Esophagus squamous epithelium (tissue), 4 donors: ENCODE measurements around the gene SUCLG2.

Source experiments
- CTCF ChIP-seq, 6 experiments: fragments of 450-650 bp in 4 of 6; fragments of 200-600 bp in 2 of 6; sonication (generic) in 2 of 6; IDR thresholded peaks; one replicate each; pipeline ENCODE4 v1.5.1; 2016 to 2019; ENCODE audit warnings: antibody characterized with exemption in 6 of 6, mild to moderate bottlenecking in 4 of 6, moderate library complexity in 4 of 6
- POLR2A ChIP-seq, 4 donors: fragments of 450-650 bp; IDR thresholded peaks; one replicate each; pipeline ENCODE4 v1.6.1; 2017; ENCODE audit warnings: antibody characterized with exemption in 4 of 4, mild to moderate bottlenecking in 4 of 4, moderate library complexity in 3 of 4

DNA sequence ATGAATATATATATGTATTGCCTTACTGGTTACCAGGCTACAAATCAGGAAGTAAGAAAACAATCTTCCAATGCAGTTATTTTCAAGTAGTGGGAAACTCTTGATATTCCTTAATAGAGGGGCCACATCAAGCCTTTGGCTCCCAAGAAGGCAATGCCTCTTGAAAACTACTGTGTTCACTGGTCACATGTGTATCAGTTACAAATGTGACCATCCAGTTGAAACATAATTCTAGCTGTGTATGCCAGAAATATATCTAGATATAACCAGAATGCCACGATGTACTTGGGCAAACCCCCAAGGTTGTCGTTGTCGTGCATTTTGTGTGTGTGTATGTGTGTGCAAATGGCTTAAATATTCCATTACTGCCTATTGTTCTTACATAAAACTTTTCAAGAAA is 200.8 kb downstream of the SUCLG2 start:
- no peak for TF ChIP-seq CTCF (IDR thresholded peaks at IDR 0.05)
- no peak for TF ChIP-seq POLR2A (IDR thresholded peaks at IDR 0.05)
